GM19023 (cell line): ENCODE data around the gene SAC3D1.

Experiments
- ATAC-seq: cut with Tn5 transposase; IDR thresholded peaks from one replicate; pipeline ENCODE4 v1.9.1; 2021; ENCODE audit warnings: mild to moderate bottlenecking, moderate library complexity; ENCODE audit not compliant: unreplicated experiment

SAC3D1 gene

GRCh38 chr11:65086809-65087208 is 45.8 kb downstream of the SAC3D1 start:
- no peak for ATAC-seq

GRCh38 chr11:65087216-65087615 is 46.2 kb downstream of the SAC3D1 start:
- no peak for ATAC-seq

- ATAC-seq: no peak
Observed at GRCh38 chr11:65087827-65088226, 46.8 kb downstream of the SAC3D1 start.

- no peak for ATAC-seq
Observed at GRCh38 chr11:65089621-65090020, 48.6 kb downstream of the SAC3D1 start.

- no peak for ATAC-seq
Observed at GRCh38 chr11:65090628-65091027, 49.6 kb downstream of the SAC3D1 start.
